Measurements from ENCODE around the gene TESK1. TPM values are rescaled to one million over a fixed set of nuclear protein-coding genes. Genes with fewer than 3 reads are reported as not detected.

TESK1 gene, protein sequence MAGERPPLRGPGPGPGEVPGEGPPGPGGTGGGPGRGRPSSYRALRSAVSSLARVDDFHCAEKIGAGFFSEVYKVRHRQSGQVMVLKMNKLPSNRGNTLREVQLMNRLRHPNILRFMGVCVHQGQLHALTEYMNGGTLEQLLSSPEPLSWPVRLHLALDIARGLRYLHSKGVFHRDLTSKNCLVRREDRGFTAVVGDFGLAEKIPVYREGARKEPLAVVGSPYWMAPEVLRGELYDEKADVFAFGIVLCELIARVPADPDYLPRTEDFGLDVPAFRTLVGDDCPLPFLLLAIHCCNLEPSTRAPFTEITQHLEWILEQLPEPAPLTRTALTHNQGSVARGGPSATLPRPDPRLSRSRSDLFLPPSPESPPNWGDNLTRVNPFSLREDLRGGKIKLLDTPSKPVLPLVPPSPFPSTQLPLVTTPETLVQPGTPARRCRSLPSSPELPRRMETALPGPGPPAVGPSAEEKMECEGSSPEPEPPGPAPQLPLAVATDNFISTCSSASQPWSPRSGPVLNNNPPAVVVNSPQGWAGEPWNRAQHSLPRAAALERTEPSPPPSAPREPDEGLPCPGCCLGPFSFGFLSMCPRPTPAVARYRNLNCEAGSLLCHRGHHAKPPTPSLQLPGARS
- 10 to 100 TPM; 19.4 to 61.3 TPM for total RNA-seq

DNA sequence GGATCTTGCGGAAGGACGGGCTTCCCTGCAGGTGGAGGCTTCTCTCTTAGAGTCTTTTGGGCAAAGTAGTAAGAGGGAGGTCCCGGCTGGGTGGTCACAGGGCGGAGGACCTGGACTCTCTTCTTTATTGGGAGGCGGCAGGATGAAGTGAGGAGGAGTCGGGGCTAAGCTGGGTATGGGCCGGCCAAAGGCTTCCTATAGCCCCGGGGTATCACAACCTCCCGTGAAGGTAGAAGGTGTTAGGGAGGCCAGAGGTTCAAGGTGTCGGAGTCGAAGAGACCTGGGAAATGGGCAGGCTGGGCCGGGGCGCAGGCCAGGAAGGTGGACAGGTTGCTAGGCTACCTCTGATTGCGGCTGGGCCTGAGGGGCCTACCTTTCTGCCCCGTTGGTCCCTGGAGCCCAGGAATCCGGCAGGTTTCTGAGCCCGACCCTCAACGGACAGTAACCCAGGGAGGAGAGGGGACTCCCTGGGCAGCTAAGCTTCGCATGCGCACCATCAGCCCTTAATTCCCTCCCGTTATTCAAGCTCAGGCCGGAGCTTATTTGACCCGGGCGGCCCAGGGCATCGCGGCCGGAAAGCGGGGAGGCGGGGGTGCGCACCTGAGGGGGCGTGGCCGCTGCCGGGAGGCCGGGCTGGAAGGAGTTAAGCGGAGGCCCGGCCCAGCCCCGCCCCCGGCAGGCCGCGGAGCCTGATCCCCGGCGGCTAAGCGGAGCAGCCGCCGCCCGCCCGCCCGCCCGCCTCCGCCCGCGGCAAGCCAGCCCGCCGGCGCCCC is at the start of gene TESK1:
TESK1 (plus strand) TSS at position 685 of the 773 bp plus-strand sequence. CDS start 358 bp downstream, outside the sequence.
- peak; percentile 89 for DNase-seq (ENCODE audit: low spot score in 2 of 2)
- peaks cover 0 to 8% of the 10 kb centered on the region in 2 donors for H3K9me3 Mint-ChIP-seq
- ATAC-seq: peak; percentile 53 to 59
- peaks cover 15 to 22% of the 10 kb centered on the region in 2 donors for H3K36me3 Mint-ChIP-seq
- peak within 1 kb of the TSS; percentile 96 to 100 for H3K27ac Mint-ChIP-seq

DNA sequence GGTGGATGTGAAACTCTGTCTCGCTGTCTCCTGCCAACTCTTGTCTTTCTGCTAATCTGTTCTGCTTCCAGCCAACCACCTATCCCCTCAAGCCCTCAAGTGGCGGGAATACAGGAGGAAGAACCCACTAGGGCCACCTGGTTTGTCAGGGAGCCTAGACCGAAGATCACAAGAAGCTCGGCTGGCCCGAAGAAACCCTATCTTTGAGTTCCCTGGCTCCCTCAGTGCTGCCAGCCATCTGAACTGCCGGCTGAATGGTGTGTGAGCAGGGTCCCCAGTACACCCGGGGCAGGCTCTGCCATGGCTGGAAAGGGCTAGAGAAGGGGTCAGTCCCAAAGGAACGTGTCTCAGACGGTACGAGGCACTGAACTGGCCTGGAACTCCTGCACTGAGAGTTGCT is 49.2 kb upstream of the TESK1 start:
- ATAC-seq (no peak), DNase-seq (ENCODE audit: low spot score in 2 of 2) (no peak)
- Mint-ChIP-seq H3K9me3 (no peaks in the 10 kb centered on the region), H3K27ac (no peak overlapping the region), H3K36me3 (no peaks in the 10 kb centered on the region)

DNA sequence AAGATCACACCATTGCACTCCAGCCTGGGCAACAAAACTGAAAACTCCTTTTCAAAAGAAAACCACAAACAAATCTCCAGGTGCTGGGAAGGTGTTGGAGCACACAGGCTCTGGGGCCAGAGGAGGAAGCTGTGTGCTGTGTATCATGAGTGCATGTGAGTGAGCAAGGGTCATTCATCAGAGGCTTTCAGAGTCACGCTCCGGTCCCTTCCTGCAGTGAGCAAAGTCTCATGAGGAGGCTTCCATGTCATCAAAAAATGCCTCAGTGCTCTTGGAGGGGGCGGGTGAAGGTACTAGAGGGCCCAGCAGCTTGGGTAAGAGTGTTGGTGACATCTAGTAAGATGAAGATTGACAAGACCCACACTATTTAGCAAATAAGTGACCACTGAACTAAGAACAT is 48.3 kb upstream of the TESK1 start:
- ATAC-seq: no peak
- H3K27ac Mint-ChIP-seq: peak overlapping the region; percentile 4 to 68

DNA sequence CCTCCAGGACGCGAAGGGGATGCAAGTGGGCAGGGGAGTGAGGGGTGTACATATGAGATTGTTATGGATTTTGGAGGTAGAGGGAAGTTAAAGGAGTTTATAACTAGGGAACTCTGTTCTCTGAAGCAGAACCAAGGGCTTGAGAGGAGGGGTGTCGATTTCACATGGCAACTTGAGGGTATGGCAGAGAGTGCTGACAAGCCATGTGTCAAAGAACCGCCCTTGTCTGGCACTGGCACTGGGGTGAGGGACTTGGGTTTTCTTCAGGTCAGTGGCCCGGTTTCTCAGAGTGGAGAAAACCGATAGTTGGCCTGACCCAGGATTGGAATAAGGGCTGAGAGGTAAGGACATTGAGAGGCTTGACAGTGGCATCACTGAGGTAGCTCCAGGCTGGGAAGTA is 47.7 kb upstream of the TESK1 start:
- ATAC-seq (no peak), DNase-seq (ENCODE audit: low spot score in 2 of 2) (no peak)
- Mint-ChIP-seq H3K9me3 (no peaks in the 10 kb centered on the region), H3K36me3 (no peaks in the 10 kb centered on the region), H3K27ac (peak overlapping the region; percentile 4 to 68)

More for the DNA sequence above, 48.3 kb upstream of the TESK1 start:
- no peaks in the 10 kb centered on the region for H3K36me3 Mint-ChIP-seq
- DNase-seq (ENCODE audit: low spot score in 2 of 2): no peak
- no peaks in the 10 kb centered on the region for H3K9me3 Mint-ChIP-seq

DNA sequence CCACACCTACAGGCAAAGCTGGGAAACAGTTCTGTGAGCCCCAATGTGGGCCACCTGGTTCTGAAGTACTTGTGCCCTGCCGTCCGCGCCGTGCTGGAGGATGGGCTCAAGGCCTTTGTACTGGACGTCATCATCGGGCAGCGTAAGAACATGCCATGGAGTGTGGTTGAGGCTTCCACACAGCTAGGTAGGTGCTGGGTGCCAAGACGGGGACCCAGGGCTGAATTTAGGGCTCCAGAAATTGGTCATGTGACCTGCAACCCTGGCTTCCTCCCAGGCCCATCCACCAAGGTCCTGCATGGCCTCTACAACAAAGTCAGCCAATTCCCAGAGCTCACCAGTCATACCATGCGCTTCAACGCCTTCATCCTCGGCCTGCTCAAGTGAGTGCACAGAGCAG is 46.9 kb upstream of the TESK1 start:
- DNase-seq (ENCODE audit: low spot score in 2 of 2): peak in 1 of 2 donors; percentile 34
- H3K9me3 Mint-ChIP-seq: no peaks in the 10 kb centered on the region
- no peak for ATAC-seq
- no peaks in the 10 kb centered on the region for H3K36me3 Mint-ChIP-seq
- H3K27ac Mint-ChIP-seq: peak overlapping the region in 1 of 2 donors; percentile 31

DNA sequence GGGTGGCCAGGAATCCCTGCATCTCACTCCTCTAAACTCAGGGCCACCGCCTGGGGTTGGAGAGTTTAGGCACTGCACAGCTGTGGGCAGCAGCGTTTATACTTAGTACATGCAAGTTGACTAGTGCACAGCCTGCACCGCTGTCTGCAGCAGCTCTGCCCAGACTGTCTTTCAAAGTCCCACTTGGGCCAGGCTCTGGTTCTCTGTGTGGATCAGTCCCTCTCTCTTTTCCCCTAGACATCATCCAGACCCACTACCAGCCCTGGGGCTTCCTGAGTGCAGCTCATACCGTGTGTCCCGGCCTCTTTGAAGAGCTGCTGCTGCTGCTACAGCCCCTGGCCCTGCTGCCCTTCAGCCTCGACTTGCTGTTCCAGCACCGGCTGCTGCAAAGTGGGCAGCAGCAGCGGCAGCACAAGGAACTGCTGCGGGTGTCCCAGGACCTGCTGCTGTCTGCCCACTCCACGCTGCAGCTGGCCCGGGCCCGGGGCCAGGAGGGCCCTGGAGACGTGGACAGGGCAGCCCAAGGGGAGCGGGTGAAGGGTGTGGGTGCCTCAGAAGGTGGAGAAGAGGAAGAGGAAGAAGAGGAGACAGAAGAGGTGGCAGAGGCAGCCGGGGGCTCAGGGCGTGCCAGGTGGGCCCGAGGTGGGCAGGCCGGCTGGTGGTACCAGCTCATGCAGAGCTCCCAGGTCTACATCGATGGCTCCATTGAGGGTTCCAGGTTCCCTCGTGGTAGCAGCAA is 45.1 kb upstream of the TESK1 start:
- no peak for ATAC-seq
- no peaks in the 10 kb centered on the region for H3K36me3 Mint-ChIP-seq

DNA sequence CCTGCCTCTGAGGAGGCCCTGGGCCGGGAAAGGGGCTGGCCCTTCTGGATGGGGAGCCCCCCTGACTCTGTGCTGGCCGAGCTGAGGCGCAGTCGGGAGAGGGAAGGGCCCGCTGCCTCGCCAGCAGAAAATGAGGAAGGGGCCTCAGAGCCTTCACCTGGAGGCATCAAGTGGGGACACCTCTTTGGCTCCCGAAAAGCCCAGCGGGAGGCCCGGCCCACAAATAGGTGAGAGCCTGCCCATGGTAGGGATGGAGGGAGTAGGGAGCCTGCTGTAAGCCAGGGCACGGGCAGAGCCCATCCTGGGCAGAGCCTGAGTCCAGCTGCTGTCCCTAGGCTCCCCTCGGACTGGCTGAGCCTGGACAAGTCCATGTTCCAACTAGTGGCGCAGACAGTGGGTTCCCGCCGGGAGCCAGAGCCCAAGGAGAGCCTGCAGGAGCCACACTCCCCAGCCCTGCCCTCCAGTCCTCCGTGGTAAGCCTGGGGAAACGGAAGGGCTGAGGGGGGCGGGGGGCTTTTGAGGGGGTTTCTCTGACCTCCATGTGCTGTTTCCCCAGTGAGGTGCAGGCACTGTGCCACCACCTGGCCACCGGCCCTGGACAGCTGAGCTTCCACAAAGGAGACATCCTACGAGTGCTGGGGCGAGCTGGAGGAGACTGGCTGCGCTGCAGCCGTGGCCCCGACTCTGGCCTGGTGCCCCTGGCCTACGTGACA is 44.3 kb upstream of the TESK1 start:
- Mint-ChIP-seq H3K27ac (peak overlapping the region in 1 of 2 donors; percentile 27), H3K36me3 (no peaks in the 10 kb centered on the region), H3K9me3 (no peaks in the 10 kb centered on the region)
- ATAC-seq (peak in 1 of 2 donors; percentile 5), DNase-seq (ENCODE audit: low spot score in 2 of 2) (peak in 1 of 2 donors; percentile 34)

More for the DNA sequence above, 45.1 kb upstream of the TESK1 start:
- Mint-ChIP-seq H3K27ac (no peak overlapping the region), H3K9me3 (no peaks in the 10 kb centered on the region)
- DNase-seq (ENCODE audit: low spot score in 2 of 2): peak in 1 of 2 donors; percentile 25

DNA sequence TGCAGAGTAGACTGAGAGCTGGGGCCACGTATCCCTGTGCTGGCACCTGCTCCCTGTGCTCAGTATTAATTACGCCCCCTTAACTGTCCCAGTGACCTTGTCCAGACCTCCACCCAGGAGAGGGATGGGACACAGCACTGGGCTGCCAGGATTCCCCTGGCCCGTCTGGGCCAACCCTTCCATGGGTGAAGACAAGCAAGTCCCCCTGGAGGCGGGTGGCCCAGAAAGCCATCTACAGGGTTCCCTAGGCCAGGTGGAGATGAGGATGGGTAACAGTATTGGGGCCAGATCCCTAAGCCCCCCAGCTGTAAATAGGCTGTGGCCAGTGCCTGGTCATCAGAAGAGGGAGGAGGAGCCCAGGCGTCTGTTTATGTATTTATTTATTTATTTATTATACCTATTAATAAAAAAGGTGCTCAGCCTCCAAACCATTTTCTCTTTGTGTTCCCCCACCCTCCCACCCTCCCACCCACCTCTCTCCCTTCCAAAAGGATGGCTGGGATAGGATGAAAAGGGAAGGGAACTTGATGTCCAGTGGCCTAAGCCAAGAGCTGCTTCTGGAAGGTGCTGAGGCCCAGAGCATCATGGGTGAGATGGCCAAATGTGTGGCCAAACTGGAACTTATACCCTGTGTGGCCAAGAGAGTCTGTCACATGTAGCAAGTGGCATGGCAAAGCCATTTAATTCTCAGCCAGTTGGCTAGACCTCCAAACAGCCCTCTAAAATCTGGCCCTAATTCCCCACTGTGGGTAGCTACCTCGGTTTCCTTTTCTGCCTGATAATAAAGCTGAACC is 43.4 kb upstream of the TESK1 start:
- H3K36me3 Mint-ChIP-seq: peaks cover 0 to 1% of the 10 kb centered on the region in 2 donors
- DNase-seq (ENCODE audit: low spot score in 2 of 2) (no peak), ATAC-seq (no peak)
- no peak overlapping the region for H3K27ac Mint-ChIP-seq
- no peaks in the 10 kb centered on the region for H3K9me3 Mint-ChIP-seq

DNA sequence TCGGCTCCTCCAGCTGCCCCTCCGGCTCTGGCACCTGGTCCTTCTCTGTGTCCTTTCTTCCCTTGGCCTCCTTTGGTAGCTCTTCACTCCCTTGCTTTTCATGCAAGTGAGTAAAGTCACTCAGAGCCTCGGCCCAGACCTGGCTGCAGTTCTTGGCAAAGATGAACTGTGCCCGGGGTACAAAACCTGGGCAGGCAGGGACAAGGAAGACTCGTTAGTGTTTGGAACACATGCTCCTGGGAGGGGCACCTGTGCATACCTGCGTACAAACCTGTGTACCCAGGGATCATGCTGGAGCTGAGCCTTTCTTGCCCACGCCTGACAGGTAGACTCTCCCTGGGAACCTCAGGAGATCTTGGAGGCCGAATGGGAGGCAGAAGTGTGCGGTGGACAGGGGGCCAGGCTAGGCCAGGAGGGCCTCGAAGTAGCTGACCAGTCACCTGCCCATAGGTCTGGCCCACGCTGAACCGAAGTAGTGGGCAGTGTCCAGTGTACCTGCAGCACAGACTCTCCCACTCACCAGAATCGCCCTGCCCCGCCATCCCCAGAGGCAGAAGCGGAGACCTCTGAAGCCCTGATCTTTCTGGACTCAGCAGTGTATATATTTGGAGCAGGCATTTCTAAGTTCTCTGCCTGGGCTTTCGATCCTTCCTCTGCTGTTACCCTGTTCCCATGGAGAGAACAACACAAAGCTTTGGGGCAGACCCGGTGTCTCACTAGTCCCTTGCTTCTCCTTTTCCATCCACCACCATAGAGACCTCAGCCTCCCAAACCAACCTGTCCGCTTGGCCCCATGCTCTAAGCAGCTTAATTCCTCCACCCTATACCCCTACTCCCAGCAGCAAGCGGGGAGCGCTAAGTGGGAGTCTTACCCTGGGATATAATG is 41.9 kb upstream of the TESK1 start:
- DNase-seq (ENCODE audit: low spot score in 2 of 2) (no peak), ATAC-seq (no peak)
- Mint-ChIP-seq H3K27ac (peak overlapping the region; percentile 68 to 70), H3K9me3 (no peaks in the 10 kb centered on the region), H3K36me3 (peaks cover 0 to 7% of the 10 kb centered on the region in 2 donors)

DNA sequence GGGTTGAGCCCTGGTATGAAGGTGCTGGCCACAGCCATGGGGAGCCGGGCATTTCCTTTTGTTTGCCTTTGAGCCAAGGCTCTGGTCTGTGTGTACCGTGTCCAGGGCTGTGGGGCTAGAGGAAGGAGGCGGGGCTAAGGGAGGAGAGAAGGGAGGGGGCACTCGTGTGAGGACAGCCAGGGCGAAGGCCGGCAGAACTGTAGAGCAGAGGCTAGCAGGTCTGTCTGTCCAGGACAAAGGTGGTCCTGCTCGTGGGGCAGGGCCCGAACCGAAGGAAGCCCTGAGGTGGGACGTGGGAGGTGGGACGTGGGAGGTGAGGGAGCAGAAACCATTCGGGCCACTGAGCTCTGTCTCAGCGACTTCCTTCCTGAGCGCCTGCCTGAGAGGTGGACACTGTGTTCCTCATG is 41.3 kb upstream of the TESK1 start:
- H3K27ac Mint-ChIP-seq: peak overlapping the region; percentile 68 to 70
- ATAC-seq: no peak
- DNase-seq (ENCODE audit: low spot score in 2 of 2): no peak

DNA sequence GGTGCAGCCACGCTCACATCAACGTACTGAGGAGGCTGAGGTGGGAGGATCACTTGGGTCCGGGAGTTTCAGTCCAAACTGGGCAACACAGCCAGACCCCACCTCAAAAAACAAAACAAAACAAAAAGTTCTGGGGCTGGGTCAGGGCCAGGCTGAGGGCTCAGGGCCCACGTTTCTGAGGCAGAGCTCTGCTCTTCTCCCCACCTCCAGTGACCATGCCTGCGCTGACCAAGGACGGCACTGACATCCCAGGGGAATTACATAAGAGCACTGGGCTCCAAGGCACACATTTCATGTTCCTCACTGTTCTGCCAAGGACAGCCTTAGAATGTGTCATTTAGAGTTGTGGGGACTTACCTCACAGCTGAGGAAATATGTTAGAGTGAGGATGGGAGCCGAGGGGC is 40.4 kb upstream of the TESK1 start:
- ATAC-seq: no peak
- Mint-ChIP-seq H3K9me3 (peaks cover 0 to 4% of the 10 kb centered on the region in 2 donors), H3K27ac (peak overlapping the region in 1 of 2 donors; percentile 36), H3K36me3 (peaks cover 0 to 12% of the 10 kb centered on the region in 2 donors)
- no peak for DNase-seq (ENCODE audit: low spot score in 2 of 2)

More for the DNA sequence above, 41.3 kb upstream of the TESK1 start:
- no peaks in the 10 kb centered on the region for H3K9me3 Mint-ChIP-seq
- H3K36me3 Mint-ChIP-seq: peaks cover 0 to 7% of the 10 kb centered on the region in 2 donors

DNA sequence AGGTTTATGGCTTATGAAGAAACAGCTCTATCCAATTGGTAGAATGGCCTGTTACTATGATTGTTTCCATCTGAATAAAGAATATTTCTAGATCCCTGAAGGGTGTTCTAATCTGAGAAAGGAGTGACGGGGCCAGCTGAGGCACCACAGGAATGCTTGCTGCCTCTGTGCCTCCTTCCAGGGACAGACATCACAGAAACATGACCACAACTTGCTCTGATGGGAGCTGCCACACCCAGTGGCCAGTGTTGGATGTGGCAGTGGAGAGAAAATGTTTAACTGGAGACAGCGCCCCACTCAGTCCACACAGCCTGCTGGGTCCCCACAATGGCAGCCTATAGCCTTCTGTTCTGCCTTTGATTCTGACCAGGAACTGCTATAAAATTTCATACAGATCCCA is 38.6 kb upstream of the TESK1 start:
- Mint-ChIP-seq H3K9me3 (peaks cover 0 to 5% of the 10 kb centered on the region in 2 donors), H3K27ac (no peak overlapping the region), H3K36me3 (peaks cover 0 to 14% of the 10 kb centered on the region in 2 donors)
- ATAC-seq (no peak), DNase-seq (ENCODE audit: low spot score in 2 of 2) (no peak)

DNA sequence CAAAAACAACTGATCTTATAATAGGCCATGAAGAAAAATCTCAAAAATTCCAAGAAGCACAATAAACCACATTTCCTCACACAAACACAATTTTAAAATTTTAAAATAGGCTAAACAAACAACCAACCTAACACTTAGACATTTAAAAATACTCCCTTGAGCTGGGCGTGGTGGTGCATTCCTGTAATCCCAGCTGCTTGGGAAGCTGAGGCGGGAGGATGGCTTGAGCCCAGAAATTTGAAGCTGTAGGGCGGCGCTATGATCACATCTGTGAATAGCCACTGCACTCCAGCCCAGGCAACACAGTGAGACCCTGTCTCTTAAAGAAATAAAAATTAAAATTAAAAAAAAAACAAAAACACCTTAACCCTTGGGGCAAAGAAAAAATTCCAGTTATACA is 36.9 kb upstream of the TESK1 start:
- H3K36me3 Mint-ChIP-seq: peaks cover 0 to 14% of the 10 kb centered on the region in 2 donors
- DNase-seq (ENCODE audit: low spot score in 2 of 2) (no peak), ATAC-seq (no peak)
- H3K9me3 Mint-ChIP-seq: peaks cover 0 to 5% of the 10 kb centered on the region in 2 donors
- H3K27ac Mint-ChIP-seq: no peak overlapping the region

DNA sequence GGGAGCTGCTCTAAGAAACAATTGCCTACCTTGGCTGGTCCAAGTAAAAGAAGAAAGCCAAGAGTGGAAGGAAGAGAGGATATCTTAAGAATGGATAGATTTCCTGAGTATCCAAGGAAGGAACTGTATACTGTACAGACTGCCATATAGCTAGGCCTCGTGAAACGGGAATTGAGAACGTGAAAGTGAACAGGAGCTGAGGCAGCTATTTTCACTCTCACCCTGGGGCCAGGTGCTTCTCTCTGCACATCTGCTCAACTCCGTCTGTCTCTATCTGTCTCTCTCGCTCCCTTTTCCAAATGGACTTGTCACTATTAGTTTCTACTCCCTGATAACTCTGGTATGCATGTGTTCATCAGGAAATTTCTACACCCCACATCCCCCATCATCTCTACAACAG is 35.9 kb upstream of the TESK1 start:
- peak overlapping the region in 1 of 2 donors; percentile 77 for H3K27ac Mint-ChIP-seq
- H3K9me3 Mint-ChIP-seq: peaks cover 0 to 5% of the 10 kb centered on the region in 2 donors
- no peak for ATAC-seq
- H3K36me3 Mint-ChIP-seq: peaks cover 0 to 14% of the 10 kb centered on the region in 2 donors
- DNase-seq (ENCODE audit: low spot score in 2 of 2): no peak
